HEK293 (cell line): ENCODE results near the gene RYR2.

Experiments
- PRDM1 ChIP-seq: fragments of 450-650 bp; formaldehyde crosslinking; IDR thresholded peaks from 2 replicates; pipeline ENCODE4; 2016; ENCODE audit warnings: missing biosample characterization, missing genetic modification characterization
- ZFP3 ChIP-seq: fragments of 450-650 bp; formaldehyde crosslinking; IDR thresholded peaks from 2 replicates; pipeline ENCODE4 v1.5.1; 2016; ENCODE audit warnings: low read depth, missing biosample characterization, missing genetic modification characterization
- ZNF121 ChIP-seq: fragments of 450-650 bp; formaldehyde crosslinking; IDR thresholded peaks from 2 replicates; pipeline ENCODE4 v1.5.1; 2016; ENCODE audit warnings: missing biosample characterization, missing genetic modification characterization
- ZNF2 ChIP-seq: fragments of 450-650 bp; formaldehyde crosslinking; IDR thresholded peaks from 2 replicates; pipeline ENCODE4 v1.5.1; 2016; ENCODE audit warnings: missing biosample characterization, missing genetic modification characterization
- ZNF248 ChIP-seq: fragments of 450-650 bp; formaldehyde crosslinking; IDR thresholded peaks from 2 replicates; pipeline ENCODE4 v1.5.1; 2017; ENCODE audit warnings: missing biosample characterization, missing genetic modification characterization
- ZNF302 ChIP-seq: fragments of 450-650 bp; formaldehyde crosslinking; IDR thresholded peaks from 2 replicates; pipeline ENCODE4 v1.5.1; 2016; ENCODE audit warnings: missing biosample characterization, missing genetic modification characterization, low read depth
- ZNF530 ChIP-seq: fragments of 450-650 bp; formaldehyde crosslinking; IDR thresholded peaks from 2 replicates; pipeline ENCODE4 v1.5.1; 2016; ENCODE audit warnings: low read depth, missing biosample characterization, missing genetic modification characterization
- ZNF555 ChIP-seq: fragments of 450-650 bp; formaldehyde crosslinking; conservative IDR thresholded peaks from 2 replicates; pipeline ENCODE4 v1.5.1; 2017; ENCODE audit warnings: missing biosample characterization, mild to moderate bottlenecking, missing genetic modification characterization, inconsistent platforms
- ZNF561 ChIP-seq: fragments of 450-650 bp; IDR thresholded peaks from 2 replicates; pipeline ENCODE4 v1.5.1; 2018; ENCODE audit warnings: missing biosample characterization, missing genetic modification characterization, borderline replicate concordance
- ZNF600 ChIP-seq: fragments of 450-650 bp; formaldehyde crosslinking; IDR thresholded peaks from 2 replicates; pipeline ENCODE4 v1.5.1; 2016; ENCODE audit warnings: missing biosample characterization, missing genetic modification characterization
- ZNF660 ChIP-seq: fragments of 450-650 bp; IDR thresholded peaks from 2 replicates; pipeline ENCODE4 v1.5.1; 2018; ENCODE audit warnings: missing biosample characterization, mild to moderate bottlenecking, missing genetic modification characterization
- ZSCAN16 ChIP-seq: fragments of 450-650 bp; formaldehyde crosslinking; IDR thresholded peaks from 2 replicates; pipeline ENCODE4 v1.5.1; 2016; ENCODE audit warnings: missing biosample characterization, missing genetic modification characterization
- ZSCAN30 ChIP-seq: fragments of 450-650 bp; IDR thresholded peaks from 2 replicates; pipeline ENCODE4 v1.5.1; 2018; ENCODE audit warnings: missing biosample characterization, mild to moderate bottlenecking, missing genetic modification characterization, moderate library complexity
- TF ChIP-seq, protein P1 (sequence below): fragments of 450-650 bp; formaldehyde crosslinking; IDR thresholded peaks from 2 replicates; pipeline ENCODE4 v1.5.1; 2016; ENCODE audit warnings: missing biosample characterization, missing genetic modification characterization
- TF ChIP-seq, protein P2 (sequence below): fragments of 450-650 bp; formaldehyde crosslinking; IDR thresholded peaks from 2 replicates; pipeline ENCODE4 v1.5.1; 2016; ENCODE audit warnings: missing biosample characterization, missing genetic modification characterization
- TF ChIP-seq, protein P3 (sequence below): fragments of 450-650 bp; formaldehyde crosslinking; IDR thresholded peaks from 2 replicates; pipeline ENCODE4 v1.5.1; 2016; ENCODE audit warnings: missing biosample characterization, missing genetic modification characterization
- TF ChIP-seq, protein P4 (sequence below): fragments of 450-650 bp; formaldehyde crosslinking; IDR thresholded peaks from 2 replicates; pipeline ENCODE4 v1.5.1; 2017; ENCODE audit warnings: missing biosample characterization, mild to moderate bottlenecking, missing genetic modification characterization, moderate library complexity
- TF ChIP-seq, protein P5 (sequence below): fragments of 450-650 bp; formaldehyde crosslinking; IDR thresholded peaks from 2 replicates; pipeline ENCODE4 v1.5.1; 2016; ENCODE audit warnings: missing biosample characterization, missing genetic modification characterization
- TF ChIP-seq, protein P6 (sequence below): fragments of 450-650 bp; formaldehyde crosslinking; IDR thresholded peaks from 2 replicates; pipeline ENCODE4 v1.5.1; 2016; ENCODE audit warnings: missing biosample characterization, missing genetic modification characterization, borderline replicate concordance
- TF ChIP-seq, protein P7 (sequence below): fragments of 450-650 bp; formaldehyde crosslinking; IDR thresholded peaks from 2 replicates; pipeline ENCODE4 v1.5.1; 2016; ENCODE audit warnings: missing biosample characterization, missing genetic modification characterization
- TF ChIP-seq, protein P8 (sequence below): fragments of 450-650 bp; formaldehyde crosslinking; IDR thresholded peaks from 2 replicates; pipeline ENCODE4 v1.5.1; 2016; ENCODE audit warnings: missing biosample characterization, missing genetic modification characterization

Gene RYR2

DNA sequence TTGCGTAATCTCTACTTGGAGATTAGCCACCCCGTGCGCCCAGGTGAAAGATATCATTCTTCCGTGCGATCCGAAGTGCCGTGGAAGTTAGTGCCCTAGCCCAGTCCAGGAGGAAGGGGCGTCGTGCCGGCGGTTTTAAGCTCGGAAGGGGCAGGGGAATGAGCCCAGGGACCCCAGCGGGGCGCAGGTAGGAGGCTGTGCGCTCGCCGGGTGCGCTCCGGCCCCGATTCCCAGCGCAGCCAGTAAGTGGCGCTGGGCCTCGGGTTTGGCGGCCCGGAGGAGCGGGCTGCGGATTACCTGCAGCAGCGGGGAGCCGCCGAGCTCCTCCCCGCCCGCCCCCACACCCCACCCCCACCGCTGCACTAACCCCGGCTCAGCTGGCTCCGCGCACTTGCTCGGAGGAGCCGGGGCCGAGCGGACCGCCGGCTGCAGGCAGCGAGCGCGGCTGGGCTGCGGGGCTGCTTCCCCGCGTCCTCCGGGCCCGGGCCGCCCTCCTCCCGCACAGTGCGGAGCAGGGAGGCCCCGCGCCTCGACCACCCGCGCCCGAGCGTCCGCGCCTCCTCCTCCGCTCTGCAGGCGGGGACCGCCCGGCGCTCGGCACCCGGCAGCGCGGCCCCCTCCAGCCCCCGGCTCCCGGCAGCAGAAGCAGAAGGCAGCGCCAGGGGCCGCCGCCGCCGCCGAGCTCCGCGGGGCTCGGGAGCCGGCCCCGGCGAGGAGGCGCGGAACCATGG, at the start of gene RYR2 (continued):
- TF ChIP-seq, protein P1, sequence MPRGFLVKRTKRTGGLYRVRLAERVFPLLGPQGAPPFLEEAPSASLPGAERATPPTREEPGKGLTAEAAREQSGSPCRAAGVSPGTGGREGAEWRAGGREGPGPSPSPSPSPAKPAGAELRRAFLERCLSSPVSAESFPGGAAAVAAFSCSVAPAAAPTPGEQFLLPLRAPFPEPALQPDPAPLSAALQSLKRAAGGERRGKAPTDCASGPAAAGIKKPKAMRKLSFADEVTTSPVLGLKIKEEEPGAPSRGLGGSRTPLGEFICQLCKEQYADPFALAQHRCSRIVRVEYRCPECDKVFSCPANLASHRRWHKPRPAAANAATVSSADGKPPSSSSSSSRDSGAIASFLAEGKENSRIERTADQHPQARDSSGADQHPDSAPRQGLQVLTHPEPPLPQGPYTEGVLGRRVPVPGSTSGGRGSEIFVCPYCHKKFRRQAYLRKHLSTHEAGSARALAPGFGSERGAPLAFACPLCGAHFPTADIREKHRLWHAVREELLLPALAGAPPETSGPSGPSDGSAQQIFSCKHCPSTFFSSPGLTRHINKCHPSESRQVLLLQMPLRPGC (tag by site-specific recombination), result no peak
- peak; percentile 91 for TF ChIP-seq ZNF2 (tag by site-specific recombination)
- TF ChIP-seq, protein P2, sequence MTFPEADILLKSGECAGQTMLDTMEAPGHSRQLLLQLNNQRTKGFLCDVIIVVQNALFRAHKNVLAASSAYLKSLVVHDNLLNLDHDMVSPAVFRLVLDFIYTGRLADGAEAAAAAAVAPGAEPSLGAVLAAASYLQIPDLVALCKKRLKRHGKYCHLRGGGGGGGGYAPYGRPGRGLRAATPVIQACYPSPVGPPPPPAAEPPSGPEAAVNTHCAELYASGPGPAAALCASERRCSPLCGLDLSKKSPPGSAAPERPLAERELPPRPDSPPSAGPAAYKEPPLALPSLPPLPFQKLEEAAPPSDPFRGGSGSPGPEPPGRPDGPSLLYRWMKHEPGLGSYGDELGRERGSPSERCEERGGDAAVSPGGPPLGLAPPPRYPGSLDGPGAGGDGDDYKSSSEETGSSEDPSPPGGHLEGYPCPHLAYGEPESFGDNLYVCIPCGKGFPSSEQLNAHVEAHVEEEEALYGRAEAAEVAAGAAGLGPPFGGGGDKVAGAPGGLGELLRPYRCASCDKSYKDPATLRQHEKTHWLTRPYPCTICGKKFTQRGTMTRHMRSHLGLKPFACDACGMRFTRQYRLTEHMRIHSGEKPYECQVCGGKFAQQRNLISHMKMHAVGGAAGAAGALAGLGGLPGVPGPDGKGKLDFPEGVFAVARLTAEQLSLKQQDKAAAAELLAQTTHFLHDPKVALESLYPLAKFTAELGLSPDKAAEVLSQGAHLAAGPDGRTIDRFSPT (tag by site-specific recombination), result no peak
- TF ChIP-seq, protein P3, sequence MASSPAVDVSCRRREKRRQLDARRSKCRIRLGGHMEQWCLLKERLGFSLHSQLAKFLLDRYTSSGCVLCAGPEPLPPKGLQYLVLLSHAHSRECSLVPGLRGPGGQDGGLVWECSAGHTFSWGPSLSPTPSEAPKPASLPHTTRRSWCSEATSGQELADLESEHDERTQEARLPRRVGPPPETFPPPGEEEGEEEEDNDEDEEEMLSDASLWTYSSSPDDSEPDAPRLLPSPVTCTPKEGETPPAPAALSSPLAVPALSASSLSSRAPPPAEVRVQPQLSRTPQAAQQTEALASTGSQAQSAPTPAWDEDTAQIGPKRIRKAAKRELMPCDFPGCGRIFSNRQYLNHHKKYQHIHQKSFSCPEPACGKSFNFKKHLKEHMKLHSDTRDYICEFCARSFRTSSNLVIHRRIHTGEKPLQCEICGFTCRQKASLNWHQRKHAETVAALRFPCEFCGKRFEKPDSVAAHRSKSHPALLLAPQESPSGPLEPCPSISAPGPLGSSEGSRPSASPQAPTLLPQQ (tag by site-specific recombination), result peak; percentile 77; the same call in 1 of the 2 replicates
- TF ChIP-seq ZNF530 (tag by site-specific recombination), result no peak
- TF ChIP-seq PRDM1, result no peak; the same call in 1 of the 2 replicates
- TF ChIP-seq ZFP3 (tag by site-specific recombination), result no peak
- TF ChIP-seq, protein P4, sequence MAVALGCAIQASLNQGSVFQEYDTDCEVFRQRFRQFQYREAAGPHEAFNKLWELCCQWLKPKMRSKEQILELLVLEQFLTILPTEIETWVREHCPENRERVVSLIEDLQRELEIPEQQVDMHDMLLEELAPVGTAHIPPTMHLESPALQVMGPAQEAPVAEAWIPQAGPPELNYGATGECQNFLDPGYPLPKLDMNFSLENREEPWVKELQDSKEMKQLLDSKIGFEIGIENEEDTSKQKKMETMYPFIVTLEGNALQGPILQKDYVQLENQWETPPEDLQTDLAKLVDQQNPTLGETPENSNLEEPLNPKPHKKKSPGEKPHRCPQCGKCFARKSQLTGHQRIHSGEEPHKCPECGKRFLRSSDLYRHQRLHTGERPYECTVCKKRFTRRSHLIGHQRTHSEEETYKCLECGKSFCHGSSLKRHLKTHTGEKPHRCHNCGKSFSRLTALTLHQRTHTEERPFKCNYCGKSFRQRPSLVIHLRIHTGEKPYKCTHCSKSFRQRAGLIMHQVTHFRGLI (tag by site-specific recombination), result no peak
- 0 out of 2 replicates have a peak, but pooled peaks have one; percentile 54 for TF ChIP-seq ZSCAN30 (tag by site-specific recombination)
- TF ChIP-seq, protein P5, sequence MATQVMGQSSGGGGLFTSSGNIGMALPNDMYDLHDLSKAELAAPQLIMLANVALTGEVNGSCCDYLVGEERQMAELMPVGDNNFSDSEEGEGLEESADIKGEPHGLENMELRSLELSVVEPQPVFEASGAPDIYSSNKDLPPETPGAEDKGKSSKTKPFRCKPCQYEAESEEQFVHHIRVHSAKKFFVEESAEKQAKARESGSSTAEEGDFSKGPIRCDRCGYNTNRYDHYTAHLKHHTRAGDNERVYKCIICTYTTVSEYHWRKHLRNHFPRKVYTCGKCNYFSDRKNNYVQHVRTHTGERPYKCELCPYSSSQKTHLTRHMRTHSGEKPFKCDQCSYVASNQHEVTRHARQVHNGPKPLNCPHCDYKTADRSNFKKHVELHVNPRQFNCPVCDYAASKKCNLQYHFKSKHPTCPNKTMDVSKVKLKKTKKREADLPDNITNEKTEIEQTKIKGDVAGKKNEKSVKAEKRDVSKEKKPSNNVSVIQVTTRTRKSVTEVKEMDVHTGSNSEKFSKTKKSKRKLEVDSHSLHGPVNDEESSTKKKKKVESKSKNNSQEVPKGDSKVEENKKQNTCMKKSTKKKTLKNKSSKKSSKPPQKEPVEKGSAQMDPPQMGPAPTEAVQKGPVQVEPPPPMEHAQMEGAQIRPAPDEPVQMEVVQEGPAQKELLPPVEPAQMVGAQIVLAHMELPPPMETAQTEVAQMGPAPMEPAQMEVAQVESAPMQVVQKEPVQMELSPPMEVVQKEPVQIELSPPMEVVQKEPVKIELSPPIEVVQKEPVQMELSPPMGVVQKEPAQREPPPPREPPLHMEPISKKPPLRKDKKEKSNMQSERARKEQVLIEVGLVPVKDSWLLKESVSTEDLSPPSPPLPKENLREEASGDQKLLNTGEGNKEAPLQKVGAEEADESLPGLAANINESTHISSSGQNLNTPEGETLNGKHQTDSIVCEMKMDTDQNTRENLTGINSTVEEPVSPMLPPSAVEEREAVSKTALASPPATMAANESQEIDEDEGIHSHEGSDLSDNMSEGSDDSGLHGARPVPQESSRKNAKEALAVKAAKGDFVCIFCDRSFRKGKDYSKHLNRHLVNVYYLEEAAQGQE (tag by site-specific recombination), result no peak
- TF ChIP-seq ZNF660, result peak; percentile 63; the same call in 1 of the 2 replicates
- TF ChIP-seq, protein P6, sequence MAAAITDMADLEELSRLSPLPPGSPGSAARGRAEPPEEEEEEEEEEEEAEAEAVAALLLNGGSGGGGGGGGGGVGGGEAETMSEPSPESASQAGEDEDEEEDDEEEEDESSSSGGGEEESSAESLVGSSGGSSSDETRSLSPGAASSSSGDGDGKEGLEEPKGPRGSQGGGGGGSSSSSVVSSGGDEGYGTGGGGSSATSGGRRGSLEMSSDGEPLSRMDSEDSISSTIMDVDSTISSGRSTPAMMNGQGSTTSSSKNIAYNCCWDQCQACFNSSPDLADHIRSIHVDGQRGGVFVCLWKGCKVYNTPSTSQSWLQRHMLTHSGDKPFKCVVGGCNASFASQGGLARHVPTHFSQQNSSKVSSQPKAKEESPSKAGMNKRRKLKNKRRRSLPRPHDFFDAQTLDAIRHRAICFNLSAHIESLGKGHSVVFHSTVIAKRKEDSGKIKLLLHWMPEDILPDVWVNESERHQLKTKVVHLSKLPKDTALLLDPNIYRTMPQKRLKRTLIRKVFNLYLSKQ (tag by site-specific recombination), result no peak
- peak; percentile 68; the same call in 1 of the 2 replicates for TF ChIP-seq ZNF561 (tag by site-specific recombination)
- peak; percentile 58; the same call in 1 of the 2 replicates for TF ChIP-seq ZNF600 (tag by site-specific recombination)
- TF ChIP-seq ZNF555 (tag by site-specific recombination), result no peak
- no peak for TF ChIP-seq ZSCAN16 (tag by site-specific recombination)
- no peak for TF ChIP-seq ZNF302 (tag by site-specific recombination)
- TF ChIP-seq ZNF248 (tag by site-specific recombination), result no peak
- TF ChIP-seq, protein P7, sequence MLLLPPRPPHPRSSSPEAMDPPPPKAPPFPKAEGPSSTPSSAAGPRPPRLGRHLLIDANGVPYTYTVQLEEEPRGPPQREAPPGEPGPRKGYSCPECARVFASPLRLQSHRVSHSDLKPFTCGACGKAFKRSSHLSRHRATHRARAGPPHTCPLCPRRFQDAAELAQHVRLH (tag by site-specific recombination), result peak; percentile 74; the same call in 1 of the 2 replicates
- no peak for TF ChIP-seq ZNF121 (tag by site-specific recombination)
- TF ChIP-seq, protein P8, sequence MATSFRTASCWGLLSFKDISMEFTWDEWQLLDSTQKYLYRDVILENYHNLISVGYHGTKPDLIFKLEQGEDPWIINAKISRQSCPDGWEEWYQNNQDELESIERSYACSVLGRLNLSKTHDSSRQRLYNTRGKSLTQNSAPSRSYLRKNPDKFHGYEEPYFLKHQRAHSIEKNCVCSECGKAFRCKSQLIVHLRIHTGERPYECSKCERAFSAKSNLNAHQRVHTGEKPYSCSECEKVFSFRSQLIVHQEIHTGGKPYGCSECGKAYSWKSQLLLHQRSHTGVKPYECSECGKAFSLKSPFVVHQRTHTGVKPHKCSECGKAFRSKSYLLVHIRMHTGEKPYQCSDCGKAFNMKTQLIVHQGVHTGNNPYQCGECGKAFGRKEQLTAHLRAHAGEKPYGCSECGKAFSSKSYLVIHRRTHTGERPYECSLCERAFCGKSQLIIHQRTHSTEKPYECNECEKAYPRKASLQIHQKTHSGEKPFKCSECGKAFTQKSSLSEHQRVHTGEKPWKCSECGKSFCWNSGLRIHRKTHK (tag by site-specific recombination), result no peak
